Measurements from ENCODE around the gene ARL17A.
"Not testable (repeated sequence)": the region's sequence is repeated elsewhere in the genome, so short reads cannot be mapped to it uniquely, and the experiment has no call there.

ARL17A gene

GRCh38 chr17:46534716-46535115, 44.8 kb downstream of the ARL17A start:
- H3K27me3 ChIP-seq (ENCODE audit: insufficient read depth, low read length) = not testable (repeated sequence)

GRCh38 chr17:46512168-46512567, 67.3 kb downstream of the ARL17A start, which contains the start of gene LRRC37A2:
LRRC37A2 (plus strand) TSS chr17:46512468; CDS start chr17:46512713, 245 bp downstream.
- H3K27ac ChIP-seq (ENCODE audit: low read depth, low read length); H3K9me3 ChIP-seq (ENCODE audit: insufficient read depth, low read depth, low read length); H3K4me3 ChIP-seq (ENCODE audit: low read length); H3K9ac ChIP-seq (ENCODE audit: low read depth, low read length); H3K36me3 ChIP-seq (ENCODE audit: insufficient read depth, low read length); H3K27me3 ChIP-seq (ENCODE audit: insufficient read depth, low read length); H3K4me1 ChIP-seq (ENCODE audit: insufficient read depth, low read length): not testable (repeated sequence)
- WGBS = no CpG with 5 or more reads among the region's 11 CpGs

More at GRCh38 chr17:46534716-46535115, 44.8 kb downstream of the ARL17A start:
- not testable (repeated sequence) for H3K9me3 ChIP-seq (ENCODE audit: insufficient read depth, low read depth, low read length); H3K36me3 ChIP-seq (ENCODE audit: insufficient read depth, low read length); H3K4me3 ChIP-seq (ENCODE audit: low read length); H3K4me1 ChIP-seq (ENCODE audit: insufficient read depth, low read length); H3K27ac ChIP-seq (ENCODE audit: low read depth, low read length); H3K9ac ChIP-seq (ENCODE audit: low read depth, low read length)
- 92% methylated on average over 20 of the region's 22 CpGs for WGBS

- not testable (repeated sequence) for H3K9me3 ChIP-seq (ENCODE audit: insufficient read depth, low read depth, low read length); H3K27me3 ChIP-seq (ENCODE audit: insufficient read depth, low read length); H3K27ac ChIP-seq (ENCODE audit: low read depth, low read length); H3K4me1 ChIP-seq (ENCODE audit: insufficient read depth, low read length); H3K4me3 ChIP-seq (ENCODE audit: low read length); H3K36me3 ChIP-seq (ENCODE audit: insufficient read depth, low read length); H3K9ac ChIP-seq (ENCODE audit: low read depth, low read length)
- no CpG with 5 or more reads among the region's 7 CpGs for WGBS
Measured at GRCh38 chr17:46505896-46506295, 73.6 kb downstream of the ARL17A start.

- not testable (repeated sequence) for H3K4me1 ChIP-seq (ENCODE audit: insufficient read depth, low read length); H3K9me3 ChIP-seq (ENCODE audit: insufficient read depth, low read depth, low read length); H3K36me3 ChIP-seq (ENCODE audit: insufficient read depth, low read length); H3K4me3 ChIP-seq (ENCODE audit: low read length); H3K9ac ChIP-seq (ENCODE audit: low read depth, low read length); H3K27ac ChIP-seq (ENCODE audit: low read depth, low read length); H3K27me3 ChIP-seq (ENCODE audit: insufficient read depth, low read length)
- WGBS = no CpG with 5 or more reads among the region's 6 CpGs
Measured at GRCh38 chr17:46499437-46500139, 79.9 kb downstream of the ARL17A start.

GRCh38 chr17:46492021-46492420, 87.5 kb downstream of the ARL17A start:
- H3K27me3 ChIP-seq (ENCODE audit: insufficient read depth, low read length); H3K27ac ChIP-seq (ENCODE audit: low read depth, low read length); H3K4me1 ChIP-seq (ENCODE audit: insufficient read depth, low read length); H3K9ac ChIP-seq (ENCODE audit: low read depth, low read length); H3K36me3 ChIP-seq (ENCODE audit: insufficient read depth, low read length); H3K9me3 ChIP-seq (ENCODE audit: insufficient read depth, low read depth, low read length); H3K4me3 ChIP-seq (ENCODE audit: low read length): not testable (repeated sequence)
- over 99% methylated on average over 7 of the region's 16 CpGs for WGBS

GRCh38 chr17:46481310-46481709, 98.2 kb downstream of the ARL17A start:
- H3K9ac ChIP-seq (ENCODE audit: low read depth, low read length); H3K36me3 ChIP-seq (ENCODE audit: insufficient read depth, low read length); H3K4me1 ChIP-seq (ENCODE audit: insufficient read depth, low read length); H3K27me3 ChIP-seq (ENCODE audit: insufficient read depth, low read length); H3K4me3 ChIP-seq (ENCODE audit: low read length); H3K9me3 ChIP-seq (ENCODE audit: insufficient read depth, low read depth, low read length); H3K27ac ChIP-seq (ENCODE audit: low read depth, low read length): not testable (repeated sequence)
- WGBS = no CpG with 5 or more reads among the region's 2 CpGs

GRCh38 chr17:46478823-46479222, 100.7 kb downstream of the ARL17A start:
- not testable (repeated sequence) for H3K4me1 ChIP-seq (ENCODE audit: insufficient read depth, low read length); H3K27ac ChIP-seq (ENCODE audit: low read depth, low read length); H3K27me3 ChIP-seq (ENCODE audit: insufficient read depth, low read length); H3K4me3 ChIP-seq (ENCODE audit: low read length); H3K9ac ChIP-seq (ENCODE audit: low read depth, low read length); H3K36me3 ChIP-seq (ENCODE audit: insufficient read depth, low read length); H3K9me3 ChIP-seq (ENCODE audit: insufficient read depth, low read depth, low read length)
- WGBS = no CpG with 5 or more reads among the region's 3 CpGs

GRCh38 chr17:46475583-46475982, 103.9 kb downstream of the ARL17A start:
- not testable (repeated sequence) for H3K4me1 ChIP-seq (ENCODE audit: insufficient read depth, low read length); H3K27me3 ChIP-seq (ENCODE audit: insufficient read depth, low read length); H3K4me3 ChIP-seq (ENCODE audit: low read length); H3K9ac ChIP-seq (ENCODE audit: low read depth, low read length); H3K27ac ChIP-seq (ENCODE audit: low read depth, low read length); H3K36me3 ChIP-seq (ENCODE audit: insufficient read depth, low read length); H3K9me3 ChIP-seq (ENCODE audit: insufficient read depth, low read depth, low read length)
- WGBS = no CpG with 5 or more reads among the region's 2 CpGs

- not testable (repeated sequence) for H3K27ac ChIP-seq (ENCODE audit: low read depth, low read length); H3K4me3 ChIP-seq (ENCODE audit: low read length)
- no CpG with 5 or more reads among the region's 3 CpGs for whole genome bisulfite sequencing
Measured at GRCh38 chr17:46474489-46474888, 105.0 kb downstream of the ARL17A start.

GRCh38 chr17:46467618-46468017, 111.9 kb downstream of the ARL17A start:
- not testable (repeated sequence) for H3K4me3 ChIP-seq (ENCODE audit: low read length); H3K27ac ChIP-seq (ENCODE audit: low read depth, low read length); H3K36me3 ChIP-seq (ENCODE audit: insufficient read depth, low read length); H3K27me3 ChIP-seq (ENCODE audit: insufficient read depth, low read length); H3K9me3 ChIP-seq (ENCODE audit: insufficient read depth, low read depth, low read length); H3K9ac ChIP-seq (ENCODE audit: low read depth, low read length); H3K4me1 ChIP-seq (ENCODE audit: insufficient read depth, low read length)
- WGBS = no CpG with 5 or more reads among the region's 5 CpGs

More at GRCh38 chr17:46474489-46474888, 105.0 kb downstream of the ARL17A start:
- not testable (repeated sequence) for H3K36me3 ChIP-seq (ENCODE audit: insufficient read depth, low read length); H3K9ac ChIP-seq (ENCODE audit: low read depth, low read length); H3K27me3 ChIP-seq (ENCODE audit: insufficient read depth, low read length); H3K9me3 ChIP-seq (ENCODE audit: insufficient read depth, low read depth, low read length); H3K4me1 ChIP-seq (ENCODE audit: insufficient read depth, low read length)

Measured in HUES64 (cell line).